Endothelial cell of umbilical vein (primary cell): ENCODE measurements around the gene JADE1. TPM values are rescaled to one million over a fixed set of nuclear protein-coding genes. Genes with fewer than 3 reads are reported as not detected.

Experiments used
- BruUV-seq: library from RNA; stranded (reverse); fragments of 400-500 nt; replicated peaks from 2 replicates; lab custom pipeline; 2021; lab: Mats Ljungman, UMichigan
- CTCF ChIA-PET: fragments of 300-600, 350-600 bp; sonication (Branson Sonifier 250); formaldehyde crosslinking; loops from one replicate; lab custom pipeline; 2021; ENCODE audit warnings: antibody characterized with exemption, inconsistent platforms; lab: Charles Lee
- POLR2A ChIA-PET: fragments of 300-600, 350-600 bp; sonication (Branson Sonifier 250); formaldehyde crosslinking; loops from one replicate; lab custom pipeline; 2021; ENCODE audit warnings: antibody characterized with exemption, inconsistent platforms; lab: Charles Lee
- DNase-seq: peaks from one replicate; pipeline ENCODE4 v3.0.0-alpha.2; 2011; ENCODE audit warnings: low read depth, low spot score
- FAIRE-seq: peaks from 2 replicates; lab custom pipeline; 2011; peaks lifted over from hg19 to GRCh38; lab: Jason Lieb, UNC
- H2AFZ ChIP-seq: 2 replicates; pipeline ENCODE4 v1.6.0; 2012; ENCODE audit warnings: low read depth, low read length, control low read depth, inconsistent platforms
- H3K27ac ChIP-seq: 2 replicates; pipeline ENCODE4 v1.5.1; 2011; ENCODE audit warnings: low read depth, mild to moderate bottlenecking, control low read depth, low read length, moderate library complexity; ENCODE audit not compliant: insufficient read depth
- H3K27me3 ChIP-seq, 2 experiments: 2 replicates each; pipeline versions ENCODE4 v1.6.0 to v1.6.1; 2011; ENCODE audit warnings: low read length in 2 of 2, mixed read lengths in 1 of 2; ENCODE audit not compliant: control insufficient read depth in 2 of 2, insufficient read depth in 2 of 2
- H3K36me3 ChIP-seq, 2 experiments: 2 replicates in 1 of 2; 3 replicates in 1 of 2; pipeline ENCODE4 v1.5.1; 2011; ENCODE audit warnings: low read length in 2 of 2, mild to moderate bottlenecking in 1 of 2, moderate library complexity in 1 of 2; ENCODE audit not compliant: control insufficient read depth in 2 of 2, insufficient read depth in 2 of 2; ENCODE audit errors: extremely low read depth in 1 of 2
- H3K4me1 ChIP-seq: 3 replicates; pipeline ENCODE4 v1.5.1; 2011; ENCODE audit warnings: mild to moderate bottlenecking, low read length; ENCODE audit not compliant: control insufficient read depth, insufficient read depth; ENCODE audit errors: extremely low read depth
- H3K4me2 ChIP-seq: 2 replicates; pipeline ENCODE4 v1.6.1; 2011; ENCODE audit warnings: low read length, control low read depth, mixed read lengths; ENCODE audit not compliant: insufficient read depth
- H3K4me3 ChIP-seq, 3 experiments: fragments of 200-600 bp in 1 of 3; sonication (generic), shearing (Covaris generic) in 1 of 3; replicated peaks in 1 of 3; 2 replicates each; pipeline ENCODE4 v1.5.1; 2011 to 2016; ENCODE audit warnings: control low read depth in 3 of 3, low read length in 3 of 3, mild to moderate bottlenecking in 2 of 3, inconsistent platforms in 1 of 3, low read depth in 1 of 3, moderate library complexity in 1 of 3; ENCODE audit not compliant: insufficient read depth in 1 of 3
- H3K79me2 ChIP-seq: 2 replicates; pipeline ENCODE4 v1.6.0; 2012; ENCODE audit warnings: low read length, inconsistent platforms; ENCODE audit not compliant: control insufficient read depth, insufficient read depth
- H3K9ac ChIP-seq: replicated peaks from 2 replicates; pipeline ENCODE3; 2011; ENCODE audit warnings: low read length, control low read depth; ENCODE audit not compliant: insufficient read depth; ENCODE audit errors: extremely low read depth
- H3K9me1 ChIP-seq: replicated peaks from 3 replicates; pipeline ENCODE4 v1.6.0; 2011; ENCODE audit warnings: mild to moderate bottlenecking, low read length; ENCODE audit not compliant: control insufficient read depth, insufficient read depth; ENCODE audit errors: extremely low read depth
- H3K9me3 ChIP-seq: replicated peaks from 2 replicates; pipeline ENCODE4 v1.5.1; 2012; ENCODE audit warnings: low read length, inconsistent platforms; ENCODE audit not compliant: control insufficient read depth, insufficient read depth
- H4K20me1 ChIP-seq: replicated peaks from 2 replicates; pipeline ENCODE3; 2011; ENCODE audit warnings: mild to moderate bottlenecking, low read length; ENCODE audit not compliant: control insufficient read depth, insufficient read depth; ENCODE audit errors: extremely low read depth
- CTCF ChIP-seq, 2 donors: IDR thresholded peaks; 1 replicate in 1 of 2; 2 replicates in 1 of 2; pipeline ENCODE4 v1.5.1; 2011; ENCODE audit warnings: low read length in 2 of 2, mild to moderate bottlenecking in 2 of 2, moderate library complexity in 2 of 2, control low read depth in 1 of 2, inconsistent platforms in 1 of 2, low read depth in 1 of 2; ENCODE audit not compliant: insufficient read depth in 1 of 2; ENCODE audit errors: extremely low read depth in 1 of 2
- EZH2 ChIP-seq: IDR thresholded peaks from 2 replicates; pipeline ENCODE4 v1.6.1; 2012; ENCODE audit warnings: borderline replicate concordance, low read depth, mild to moderate bottlenecking, moderate library complexity, low read length, inconsistent platforms; ENCODE audit not compliant: severe bottlenecking
- FOS ChIP-seq: IDR thresholded peaks from 2 replicates; pipeline ENCODE4 v1.6.1; 2011; ENCODE audit warnings: mild to moderate bottlenecking, low read length, moderate library complexity, borderline replicate concordance; ENCODE audit not compliant: insufficient read depth
- GATA2 ChIP-seq: IDR thresholded peaks from 2 replicates; pipeline ENCODE4 v1.7.0; 2011; ENCODE audit warnings: low read depth, mild to moderate bottlenecking, moderate library complexity, mixed read lengths, low read length; ENCODE audit not compliant: insufficient read length, insufficient read depth
- JUN ChIP-seq: IDR thresholded peaks from 2 replicates; pipeline ENCODE4 v1.6.1; 2011; ENCODE audit warnings: borderline replicate concordance, low read depth; ENCODE audit not compliant: insufficient read length, insufficient read depth
- MYC ChIP-seq: IDR thresholded peaks from one replicate; pipeline ENCODE4 v1.6.1; 2011; ENCODE audit warnings: mild to moderate bottlenecking, low read depth, low read length
- POLR2A ChIP-seq: IDR thresholded peaks from 2 replicates; pipeline ENCODE4 v1.6.1; 2012; ENCODE audit warnings: low read depth, mild to moderate bottlenecking, control low read depth, low read length
- POLR2AphosphoS5 ChIP-seq: IDR thresholded peaks from 2 replicates; pipeline ENCODE4 v1.6.1; 2012; ENCODE audit warnings: low read depth, mild to moderate bottlenecking, control low read depth, low read length, moderate library complexity; ENCODE audit not compliant: insufficient read depth
- dilution Hi-C: fragments of 300-500 bp; cut with MboI; formaldehyde crosslinking; loops from one replicate; pipeline ENCODE4 v1.15.0; 2019; ENCODE audit warnings: low sequenced_read_pairs; ENCODE audit not compliant: extremely low pct_ligation_motif_present
- intact Hi-C: fragments of 100-400 bp; cut with micrococcal nuclease; formaldehyde crosslinking; loops from one replicate; pipeline ENCODE4 v1.10.0; 2022
- polyA plus RNA-seq, 4 experiments: library from polyadenylated mRNA; depleted of rRNA in 3 of 4; stranded (reverse) in 3 of 4; unstranded in 1 of 4; fragments of >200 nt; gene quantifications; 2 replicates each; pipeline versions ENCODE4 v1.2.1 to v1.2.3, GENCODE V29; 2011 to 2012; ENCODE audit warnings: missing spikeins in 1 of 4
- total RNA-seq: library from RNA; stranded (reverse); gene quantifications from 2 replicates; pipeline ENCODE4 v1.2.3, GENCODE V29; 2021
- TF ChIP-seq, protein P1 (sequence below): IDR thresholded peaks from 2 replicates; pipeline ENCODE4 v1.6.1; 2011; ENCODE audit not compliant: insufficient read depth, insufficient read length

Gene JADE1
- total and polyA plus RNA-seq, 2 donors (not counting 3 experiments of a cell fraction or from before 2014, with no cell fraction given): 13.6 to 45.6 TPM

- H3K9me1 ChIP-seq: no peaks in the 10 kb centered on the region
- dilution Hi-C loops (no loop called here), intact Hi-C loops (no loop called here)
- CTCF ChIA-PET: interaction anchor here (0.8 kb wide), 1 partner anchor 349 kb away, joined by 3 read pairs; no protein-coding TSS in a partner anchor
- no peaks in the 10 kb centered on the region for H3K36me3 ChIP-seq
- no peaks in the 10 kb centered on the region for H3K27me3 ChIP-seq
- no peak overlapping the region for H3K27ac ChIP-seq
- DNase-seq (no peak), FAIRE-seq (no peak)
- H3K79me2 ChIP-seq: no peaks in the 10 kb centered on the region
- no TSS peak for BruUV-seq
- no peaks in the 10 kb centered on the region for H3K4me1 ChIP-seq
- no peak overlapping the region for H2AFZ ChIP-seq
- no peak overlapping the region for H3K4me3 ChIP-seq
- no peaks in the 10 kb centered on the region for H4K20me1 ChIP-seq
- H3K4me2 ChIP-seq: no peak overlapping the region
- no peak overlapping the region for H3K9ac ChIP-seq
- H3K9me3 ChIP-seq: no peaks in the 10 kb centered on the region
- POLR2A ChIA-PET: no interaction called here
- TF ChIP-seq JUN (no peak), EZH2 (no peak), POLR2A (no peak), POLR2AphosphoS5 (no peak), MYC (no peak), CTCF (IDR thresholded peaks at IDR 0.05; ENCODE audit: extremely low read depth in 1 of 2, insufficient read depth in 1 of 2, low read depth in 1 of 2, low read length in 2 of 2) (no peak), GATA2 (no peak), FOS (no peak)
- TF ChIP-seq, protein P1, sequence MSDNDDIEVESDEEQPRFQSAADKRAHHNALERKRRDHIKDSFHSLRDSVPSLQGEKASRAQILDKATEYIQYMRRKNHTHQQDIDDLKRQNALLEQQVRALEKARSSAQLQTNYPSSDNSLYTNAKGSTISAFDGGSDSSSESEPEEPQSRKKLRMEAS: no peak
Observed at GRCh38 chr4:128802680-128803628, 6.5 kb upstream of the JADE1 start.
